Pons (tissue), 1 donor: Measurements from ENCODE around the gene MYRFL.

Experiments used
- DNase-seq: peaks from one replicate; pipeline ENCODE4 v3.0.0-alpha.2; 2016; ENCODE audit warnings: low spot score

MYRFL gene

GRCh38 chr12:69932676-69933552 is 107.9 kb downstream of the MYRFL start:
- no peak for DNase-seq

- no peak for DNase-seq
These were observed 109.0 kb downstream of the MYRFL start for GRCh38 chr12:69934011-69934410.

GRCh38 chr12:69935651-69936100 is 110.6 kb downstream of the MYRFL start:
- DNase-seq: peak; percentile 2

- DNase-seq: no peak
These were observed 111.2 kb downstream of the MYRFL start for GRCh38 chr12:69936214-69936731.

GRCh38 chr12:69936766-69937165 is 111.7 kb downstream of the MYRFL start:
- DNase-seq: no peak

GRCh38 chr12:69947123-69947522 is 122.1 kb downstream of the MYRFL start:
- no peak for DNase-seq

GRCh38 chr12:69947897-69948296 is 122.9 kb downstream of the MYRFL start:
- no peak for DNase-seq

GRCh38 chr12:69948851-69949250 is 123.8 kb downstream of the MYRFL start:
- DNase-seq: no peak

- DNase-seq: no peak
These were observed 124.4 kb downstream of the MYRFL start for GRCh38 chr12:69949311-69950002.

- DNase-seq: no peak
These were observed 126.1 kb downstream of the MYRFL start for GRCh38 chr12:69951108-69951507.

- DNase-seq: no peak
These were observed 127.9 kb downstream of the MYRFL start for GRCh38 chr12:69952890-69953289.

- no peak for DNase-seq
These were observed 136.2 kb downstream of the MYRFL start for GRCh38 chr12:69961246-69961645.

- no peak for DNase-seq
These were observed 141.4 kb downstream of the MYRFL start for GRCh38 chr12:69966409-69966808.

GRCh38 chr12:69966839-69967238 is 141.8 kb downstream of the MYRFL start:
- no peak for DNase-seq

GRCh38 chr12:69969011-69969410 is 144.0 kb downstream of the MYRFL start:
- no peak for DNase-seq

- DNase-seq: no peak
These were observed 147.1 kb downstream of the MYRFL start for GRCh38 chr12:69972136-69972535.

GRCh38 chr12:69978020-69978419 is 153.0 kb downstream of the MYRFL start:
- DNase-seq: no peak

GRCh38 chr12:69981881-69982475 is 157.0 kb downstream of the MYRFL start:
- no peak for DNase-seq

GRCh38 chr12:69984241-69984640 is 159.2 kb downstream of the MYRFL start:
- no peak for DNase-seq

- DNase-seq: no peak
These were observed 160.6 kb downstream of the MYRFL start for GRCh38 chr12:69985656-69986055.

- no peak for DNase-seq
These were observed 161.1 kb downstream of the MYRFL start for GRCh38 chr12:69986114-69986513.

GRCh38 chr12:69987579-69988091 is 162.6 kb downstream of the MYRFL start:
- DNase-seq: no peak
